Measurements from ENCODE around the gene UBALD1.

UBALD1 gene

DNA sequence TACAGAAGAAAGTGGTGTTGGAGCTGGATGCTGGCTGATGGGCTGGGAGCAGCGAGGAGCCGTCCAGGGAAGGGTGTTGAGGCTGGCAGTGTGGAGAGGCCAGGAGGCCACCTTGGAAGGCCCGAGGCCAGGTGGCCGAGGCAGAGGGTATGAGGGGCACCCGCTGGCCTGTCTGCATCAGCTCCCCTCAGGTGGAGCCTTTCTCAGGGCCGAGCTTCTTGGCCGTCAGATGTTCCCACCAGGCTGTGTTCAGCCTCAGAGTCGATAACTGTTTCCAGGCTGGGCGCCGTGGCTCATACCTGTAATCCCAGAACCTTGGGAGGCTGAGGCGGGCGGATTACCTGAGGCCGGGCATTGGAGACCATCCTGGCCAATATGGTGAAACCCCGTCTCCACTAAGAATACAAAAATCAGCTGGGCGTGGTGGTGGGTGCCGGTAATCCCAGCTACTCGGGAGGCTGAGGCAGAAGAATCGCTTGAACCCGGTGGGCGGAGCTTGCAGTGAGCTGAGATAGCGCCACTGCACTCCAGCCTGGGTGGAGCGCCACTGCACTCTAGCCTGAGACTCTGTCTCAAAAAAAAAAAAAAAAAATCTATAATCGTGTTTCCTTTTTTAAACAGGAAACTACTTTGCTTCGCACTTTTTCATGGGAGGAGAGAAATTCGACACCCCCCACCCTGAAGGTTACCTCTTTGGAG, 35.2 kb upstream of the UBALD1 start:
- ATAC-seq, result no peak; the same call in 2 of the 3 replicates
- no peak for TF ChIP-seq TOX (CRISPR knock-in tag; IDR thresholded peaks at IDR 0.05; ENCODE audit: borderline replicate concordance)
- TF ChIP-seq RARB (CRISPR knock-in tag; IDR thresholded peaks at IDR 0.05), result no peak
- TF ChIP-seq ZFP3 (CRISPR knock-in tag; IDR thresholded peaks at IDR 0.05), result no peak
- TF ChIP-seq ZNF8 (CRISPR knock-in tag; IDR thresholded peaks at IDR 0.05), result no peak
- TF ChIP-seq, protein P1, sequence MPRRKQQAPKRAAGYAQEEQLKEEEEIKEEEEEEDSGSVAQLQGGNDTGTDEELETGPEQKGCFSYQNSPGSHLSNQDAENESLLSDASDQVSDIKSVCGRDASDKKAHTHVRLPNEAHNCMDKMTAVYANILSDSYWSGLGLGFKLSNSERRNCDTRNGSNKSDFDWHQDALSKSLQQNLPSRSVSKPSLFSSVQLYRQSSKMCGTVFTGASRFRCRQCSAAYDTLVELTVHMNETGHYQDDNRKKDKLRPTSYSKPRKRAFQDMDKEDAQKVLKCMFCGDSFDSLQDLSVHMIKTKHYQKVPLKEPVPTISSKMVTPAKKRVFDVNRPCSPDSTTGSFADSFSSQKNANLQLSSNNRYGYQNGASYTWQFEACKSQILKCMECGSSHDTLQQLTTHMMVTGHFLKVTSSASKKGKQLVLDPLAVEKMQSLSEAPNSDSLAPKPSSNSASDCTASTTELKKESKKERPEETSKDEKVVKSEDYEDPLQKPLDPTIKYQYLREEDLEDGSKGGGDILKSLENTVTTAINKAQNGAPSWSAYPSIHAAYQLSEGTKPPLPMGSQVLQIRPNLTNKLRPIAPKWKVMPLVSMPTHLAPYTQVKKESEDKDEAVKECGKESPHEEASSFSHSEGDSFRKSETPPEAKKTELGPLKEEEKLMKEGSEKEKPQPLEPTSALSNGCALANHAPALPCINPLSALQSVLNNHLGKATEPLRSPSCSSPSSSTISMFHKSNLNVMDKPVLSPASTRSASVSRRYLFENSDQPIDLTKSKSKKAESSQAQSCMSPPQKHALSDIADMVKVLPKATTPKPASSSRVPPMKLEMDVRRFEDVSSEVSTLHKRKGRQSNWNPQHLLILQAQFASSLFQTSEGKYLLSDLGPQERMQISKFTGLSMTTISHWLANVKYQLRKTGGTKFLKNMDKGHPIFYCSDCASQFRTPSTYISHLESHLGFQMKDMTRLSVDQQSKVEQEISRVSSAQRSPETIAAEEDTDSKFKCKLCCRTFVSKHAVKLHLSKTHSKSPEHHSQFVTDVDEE (CRISPR knock-in tag; IDR thresholded peaks at IDR 0.05), result no peak
- TF ChIP-seq CSDC2 (CRISPR knock-in tag; IDR thresholded peaks at IDR 0.05), result no peak
- no peak for TF ChIP-seq ZFP30 (CRISPR knock-in tag; IDR thresholded peaks at IDR 0.05)
- TF ChIP-seq SNAI2 (CRISPR knock-in tag; IDR thresholded peaks at IDR 0.05), result no peak
- TF ChIP-seq, protein P2, sequence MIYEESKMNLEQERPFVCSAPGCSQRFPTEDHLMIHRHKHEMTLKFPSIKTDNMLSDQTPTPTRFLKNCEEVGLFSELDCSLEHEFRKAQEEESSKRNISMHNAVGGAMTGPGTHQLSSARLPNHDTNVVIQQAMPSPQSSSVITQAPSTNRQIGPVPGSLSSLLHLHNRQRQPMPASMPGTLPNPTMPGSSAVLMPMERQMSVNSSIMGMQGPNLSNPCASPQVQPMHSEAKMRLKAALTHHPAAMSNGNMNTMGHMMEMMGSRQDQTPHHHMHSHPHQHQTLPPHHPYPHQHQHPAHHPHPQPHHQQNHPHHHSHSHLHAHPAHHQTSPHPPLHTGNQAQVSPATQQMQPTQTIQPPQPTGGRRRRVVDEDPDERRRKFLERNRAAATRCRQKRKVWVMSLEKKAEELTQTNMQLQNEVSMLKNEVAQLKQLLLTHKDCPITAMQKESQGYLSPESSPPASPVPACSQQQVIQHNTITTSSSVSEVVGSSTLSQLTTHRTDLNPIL (CRISPR knock-in tag; IDR thresholded peaks at IDR 0.05; ENCODE audit: low read depth), result no peak
- TF ChIP-seq ZC3H10 (CRISPR knock-in tag; IDR thresholded peaks at IDR 0.05), result no peak
- TF ChIP-seq PPARA (CRISPR knock-in tag; IDR thresholded peaks at IDR 0.05; ENCODE audit: borderline replicate concordance), result no peak
- no peak for TF ChIP-seq ZNF565 (CRISPR knock-in tag; conservative IDR thresholded peaks at IDR 0.05; ENCODE audit: low read depth)
- TF ChIP-seq, protein P3, sequence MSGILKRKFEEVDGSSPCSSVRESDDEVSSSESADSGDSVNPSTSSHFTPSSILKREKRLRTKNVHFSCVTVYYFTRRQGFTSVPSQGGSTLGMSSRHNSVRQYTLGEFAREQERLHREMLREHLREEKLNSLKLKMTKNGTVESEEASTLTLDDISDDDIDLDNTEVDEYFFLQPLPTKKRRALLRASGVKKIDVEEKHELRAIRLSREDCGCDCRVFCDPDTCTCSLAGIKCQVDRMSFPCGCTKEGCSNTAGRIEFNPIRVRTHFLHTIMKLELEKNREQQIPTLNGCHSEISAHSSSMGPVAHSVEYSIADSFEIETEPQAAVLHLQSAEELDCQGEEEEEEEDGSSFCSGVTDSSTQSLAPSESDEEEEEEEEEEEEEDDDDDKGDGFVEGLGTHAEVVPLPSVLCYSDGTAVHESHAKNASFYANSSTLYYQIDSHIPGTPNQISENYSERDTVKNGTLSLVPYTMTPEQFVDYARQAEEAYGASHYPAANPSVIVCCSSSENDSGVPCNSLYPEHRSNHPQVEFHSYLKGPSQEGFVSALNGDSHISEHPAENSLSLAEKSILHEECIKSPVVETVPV (CRISPR knock-in tag; IDR thresholded peaks at IDR 0.05), result no peak

- no peak for ATAC-seq
- TF ChIP-seq CSDC2 (CRISPR knock-in tag; IDR thresholded peaks at IDR 0.05) (no peak), OSR1 (CRISPR knock-in tag; IDR thresholded peaks at IDR 0.05) (no peak), TCF4 (CRISPR knock-in tag; IDR thresholded peaks at IDR 0.05; ENCODE audit: borderline replicate concordance) (no peak), TOX (CRISPR knock-in tag; IDR thresholded peaks at IDR 0.05; ENCODE audit: borderline replicate concordance) (no peak), ZFP30 (CRISPR knock-in tag; IDR thresholded peaks at IDR 0.05) (no peak), PPARA (CRISPR knock-in tag; IDR thresholded peaks at IDR 0.05; ENCODE audit: borderline replicate concordance) (no peak), GLIS3 (CRISPR knock-in tag; IDR thresholded peaks at IDR 0.05) (no peak), ZNF8 (CRISPR knock-in tag; IDR thresholded peaks at IDR 0.05) (no peak), ESRRG (CRISPR knock-in tag; IDR thresholded peaks at IDR 0.05) (no peak)
- TF ChIP-seq, protein P2 (CRISPR knock-in tag; IDR thresholded peaks at IDR 0.05; ENCODE audit: low read depth), result no peak
- TF ChIP-seq, protein P4, sequence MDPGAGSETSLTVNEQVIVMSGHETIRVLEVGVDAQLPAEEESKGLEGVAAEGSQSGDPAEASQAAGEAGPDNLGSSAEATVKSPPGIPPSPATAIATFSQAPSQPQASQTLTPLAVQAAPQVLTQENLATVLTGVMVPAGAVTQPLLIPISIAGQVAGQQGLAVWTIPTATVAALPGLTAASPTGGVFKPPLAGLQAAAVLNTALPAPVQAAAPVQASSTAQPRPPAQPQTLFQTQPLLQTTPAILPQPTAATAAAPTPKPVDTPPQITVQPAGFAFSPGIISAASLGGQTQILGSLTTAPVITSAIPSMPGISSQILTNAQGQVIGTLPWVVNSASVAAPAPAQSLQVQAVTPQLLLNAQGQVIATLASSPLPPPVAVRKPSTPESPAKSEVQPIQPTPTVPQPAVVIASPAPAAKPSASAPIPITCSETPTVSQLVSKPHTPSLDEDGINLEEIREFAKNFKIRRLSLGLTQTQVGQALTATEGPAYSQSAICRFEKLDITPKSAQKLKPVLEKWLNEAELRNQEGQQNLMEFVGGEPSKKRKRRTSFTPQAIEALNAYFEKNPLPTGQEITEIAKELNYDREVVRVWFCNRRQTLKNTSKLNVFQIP (CRISPR knock-in tag; IDR thresholded peaks at IDR 0.05; ENCODE audit: borderline replicate concordance, low read depth), result no peak
- TF ChIP-seq, protein P3 (CRISPR knock-in tag; IDR thresholded peaks at IDR 0.05), result no peak
These were observed 34.2 kb upstream of the UBALD1 start for GRCh38 chr16:4648917-4649316.

GRCh38 chr16:4647644-4647980, 32.9 kb upstream of the UBALD1 start:
- TF ChIP-seq, protein P5, sequence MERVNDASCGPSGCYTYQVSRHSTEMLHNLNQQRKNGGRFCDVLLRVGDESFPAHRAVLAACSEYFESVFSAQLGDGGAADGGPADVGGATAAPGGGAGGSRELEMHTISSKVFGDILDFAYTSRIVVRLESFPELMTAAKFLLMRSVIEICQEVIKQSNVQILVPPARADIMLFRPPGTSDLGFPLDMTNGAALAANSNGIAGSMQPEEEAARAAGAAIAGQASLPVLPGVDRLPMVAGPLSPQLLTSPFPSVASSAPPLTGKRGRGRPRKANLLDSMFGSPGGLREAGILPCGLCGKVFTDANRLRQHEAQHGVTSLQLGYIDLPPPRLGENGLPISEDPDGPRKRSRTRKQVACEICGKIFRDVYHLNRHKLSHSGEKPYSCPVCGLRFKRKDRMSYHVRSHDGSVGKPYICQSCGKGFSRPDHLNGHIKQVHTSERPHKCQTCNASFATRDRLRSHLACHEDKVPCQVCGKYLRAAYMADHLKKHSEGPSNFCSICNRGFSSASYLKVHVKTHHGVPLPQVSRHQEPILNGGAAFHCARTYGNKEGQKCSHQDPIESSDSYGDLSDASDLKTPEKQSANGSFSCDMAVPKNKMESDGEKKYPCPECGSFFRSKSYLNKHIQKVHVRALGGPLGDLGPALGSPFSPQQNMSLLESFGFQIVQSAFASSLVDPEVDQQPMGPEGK (CRISPR knock-in tag; IDR thresholded peaks at IDR 0.05; ENCODE audit: borderline replicate concordance), result no peak
- TF ChIP-seq GLIS3 (CRISPR knock-in tag; IDR thresholded peaks at IDR 0.05) (no peak), RARB (CRISPR knock-in tag; IDR thresholded peaks at IDR 0.05) (no peak), ZNF8 (CRISPR knock-in tag; IDR thresholded peaks at IDR 0.05) (no peak), BACH2 (CRISPR knock-in tag; IDR thresholded peaks at IDR 0.05; ENCODE audit: borderline replicate concordance) (no peak), ISL1 (CRISPR knock-in tag; IDR thresholded peaks at IDR 0.05) (no peak), ZFP30 (CRISPR knock-in tag; IDR thresholded peaks at IDR 0.05) (no peak), ZNF70 (CRISPR knock-in tag; IDR thresholded peaks at IDR 0.05) (no peak), TCF4 (CRISPR knock-in tag; IDR thresholded peaks at IDR 0.05; ENCODE audit: borderline replicate concordance) (no peak), CSDC2 (CRISPR knock-in tag; IDR thresholded peaks at IDR 0.05) (no peak), SNAI2 (CRISPR knock-in tag; IDR thresholded peaks at IDR 0.05) (no peak), PPARA (CRISPR knock-in tag; IDR thresholded peaks at IDR 0.05; ENCODE audit: borderline replicate concordance) (no peak), ESRRG (CRISPR knock-in tag; IDR thresholded peaks at IDR 0.05) (no peak)
- no peak for ATAC-seq
